Mesenchymal stem cell (in vitro differentiated cells and primary cell): ENCODE measurements around the gene ATP8A1.
"Not testable (repeated sequence)": the region's sequence is repeated elsewhere in the genome, so short reads cannot be mapped to it uniquely, and the experiment has no call there.

Experiments used
- DNase-seq: peaks from one replicate; pipeline ENCODE4 v3.0.0-alpha.2; 2013
- H2AFZ ChIP-seq: one replicate; pipeline ENCODE4 v1.6.1; 2013; ENCODE audit warnings: low read depth, mild to moderate bottlenecking, control low read depth, inconsistent platforms, low read length, moderate library complexity
- H2AK5ac ChIP-seq: 2 replicates; pipeline ENCODE4 v1.6.1; 2013; ENCODE audit warnings: low read length, moderate library complexity, mild to moderate bottlenecking, inconsistent platforms; ENCODE audit not compliant: severe bottlenecking
- H2BK120ac ChIP-seq: one replicate; pipeline ENCODE4 v1.6.1; 2013; ENCODE audit warnings: low read depth, mild to moderate bottlenecking, inconsistent platforms, low read length, moderate library complexity
- H2BK12ac ChIP-seq, 2 experiments: one replicate each; pipeline ENCODE4 v1.6.1; 2013; ENCODE audit warnings: inconsistent platforms in 2 of 2, low read length in 2 of 2, mild to moderate bottlenecking in 2 of 2, moderate library complexity in 2 of 2, control low read depth in 1 of 2
- H2BK15ac ChIP-seq: one replicate; pipeline ENCODE4 v1.6.1; 2013; ENCODE audit warnings: mild to moderate bottlenecking, low read depth, inconsistent platforms; ENCODE audit not compliant: poor library complexity, severe bottlenecking
- H2BK5ac ChIP-seq: 2 replicates; pipeline ENCODE4 v1.6.1; 2013; ENCODE audit warnings: low read depth, mild to moderate bottlenecking, low read length, control low read depth, inconsistent platforms; ENCODE audit not compliant: poor library complexity, severe bottlenecking
- H3K14ac ChIP-seq, 2 experiments: one replicate each; pipeline ENCODE4 v1.6.1; 2013; ENCODE audit warnings: inconsistent platforms in 2 of 2, low read length in 2 of 2, control low read depth in 1 of 2, mild to moderate bottlenecking in 1 of 2, moderate library complexity in 1 of 2
- H3K18ac ChIP-seq, 2 experiments: one replicate each; pipeline ENCODE4 v1.6.1; 2013; ENCODE audit warnings: inconsistent platforms in 2 of 2, low read length in 2 of 2, control low read depth in 1 of 2, low read depth in 1 of 2, mild to moderate bottlenecking in 1 of 2
- H3K23ac ChIP-seq, 2 experiments: one replicate each; pipeline ENCODE4 v1.6.1; 2013; ENCODE audit warnings: inconsistent platforms in 2 of 2, low read length in 2 of 2, mild to moderate bottlenecking in 2 of 2, moderate library complexity in 2 of 2, control low read depth in 1 of 2
- H3K27ac ChIP-seq: 2 replicates; pipeline ENCODE4 v1.5.1; 2013; ENCODE audit warnings: mild to moderate bottlenecking, moderate library complexity, low read length, control low read depth, inconsistent platforms; ENCODE audit not compliant: poor library complexity, severe bottlenecking
- H3K27me3 ChIP-seq, 2 experiments: 2 replicates each; pipeline versions ENCODE4 v1.6.1 to v1.7.0; 2013; ENCODE audit warnings: low read length in 2 of 2, mild to moderate bottlenecking in 2 of 2, moderate library complexity in 2 of 2, control low read depth in 1 of 2, inconsistent platforms in 1 of 2; ENCODE audit not compliant: control insufficient read depth in 1 of 2, insufficient read depth in 1 of 2
- H3K36me3 ChIP-seq, 2 experiments: 2 replicates each; pipeline versions ENCODE4 v1.6.1 to v1.7.0; 2013; ENCODE audit warnings: low read length in 2 of 2, control low read depth in 1 of 2, inconsistent platforms in 1 of 2, low read depth in 1 of 2, mild to moderate bottlenecking in 1 of 2; ENCODE audit not compliant: insufficient read depth in 2 of 2, control insufficient read depth in 1 of 2
- H3K4ac ChIP-seq, 2 experiments: one replicate each; pipeline ENCODE4 v1.6.1; 2013; ENCODE audit warnings: inconsistent platforms in 2 of 2, low read length in 2 of 2, mild to moderate bottlenecking in 2 of 2, moderate library complexity in 2 of 2, control low read depth in 1 of 2, low read depth in 1 of 2
- H3K4me1 ChIP-seq: 2 replicates; pipeline ENCODE4 v1.6.1; 2013; ENCODE audit warnings: low read depth, low read length, control low read depth; ENCODE audit not compliant: control insufficient read depth, insufficient read depth
- H3K4me2 ChIP-seq: 2 replicates; pipeline ENCODE4 v1.6.1; 2013; ENCODE audit warnings: low read length, mild to moderate bottlenecking, inconsistent platforms; ENCODE audit not compliant: poor library complexity, severe bottlenecking
- H3K4me3 ChIP-seq, 2 experiments: 2 replicates each; pipeline versions ENCODE4 v1.5.1 to v1.7.0; 2013; ENCODE audit warnings: low read length in 2 of 2, mild to moderate bottlenecking in 2 of 2, control low read depth in 1 of 2, low read depth in 1 of 2; ENCODE audit not compliant: insufficient read depth in 1 of 2
- H3K79me1 ChIP-seq: replicated peaks from 2 replicates; pipeline ENCODE4 v1.6.1; 2013; ENCODE audit warnings: mild to moderate bottlenecking, control low read depth, low read length, inconsistent platforms; ENCODE audit not compliant: poor library complexity, severe bottlenecking
- H3K9ac ChIP-seq: 2 replicates; pipeline ENCODE4 v1.7.0; 2013; ENCODE audit warnings: mild to moderate bottlenecking, low read length, moderate library complexity
- H3K9me3 ChIP-seq: 2 replicates; pipeline ENCODE4 v1.7.0; 2013; ENCODE audit warnings: mild to moderate bottlenecking, low read length; ENCODE audit not compliant: control insufficient read depth
- H4K8ac ChIP-seq: one replicate; pipeline ENCODE4 v1.6.1; 2013; ENCODE audit warnings: inconsistent platforms, mild to moderate bottlenecking, low read length, moderate library complexity
- H4K91ac ChIP-seq: one replicate; pipeline ENCODE4 v1.6.1; 2013; ENCODE audit warnings: mild to moderate bottlenecking, low read length, inconsistent platforms
- WGBS: methylation state at CpG from one replicate; pipeline ENCODE4 v1.1.7; 2013; ENCODE audit warnings: mixed read lengths; 5-methylcytosine and 5-hydroxymethylcytosine counted together

ATP8A1 gene

GRCh38 chr4:42487230-42487629 lies 169.7 kb downstream of the ATP8A1 start:
- Histone ChIP-seq H3K36me3 (no peaks in the 10 kb centered on the region), H3K18ac (no peak overlapping the region), H3K27ac (no peak overlapping the region), H3K9me3 (no peaks in the 10 kb centered on the region), H4K8ac (no peak overlapping the region), H2BK120ac (no peak overlapping the region), H2BK15ac (no peak overlapping the region), H2BK12ac (no peak overlapping the region), H3K14ac (no peak overlapping the region), H2AK5ac (no peak overlapping the region), H3K27me3 (peaks cover 0 to 23% of the 10 kb centered on the region in 2 experiments), H2AFZ (no peak overlapping the region), H3K4me2 (no peak overlapping the region), H3K23ac (no peak overlapping the region), H3K4me1 (peaks cover 1% of the 10 kb centered on the region), H3K9ac (no peak overlapping the region), H3K4me3 (no peak overlapping the region), H3K79me1 (no peaks in the 10 kb centered on the region), H4K91ac (no peak overlapping the region), H3K4ac (no peak overlapping the region), H2BK5ac (no peak overlapping the region)
- no peak for DNase-seq
- 75% methylated on average over 1 of the region's 1 CpG for WGBS

GRCh38 chr4:42486156-42486555 lies 170.7 kb downstream of the ATP8A1 start:
- not testable (repeated sequence) for H2BK5ac ChIP-seq, H3K27ac ChIP-seq, H3K18ac ChIP-seq, H2BK15ac ChIP-seq, H3K9me3 ChIP-seq, H3K36me3 ChIP-seq, H3K4me1 ChIP-seq, H3K4me2 ChIP-seq, H3K4ac ChIP-seq, H3K14ac ChIP-seq, H3K79me1 ChIP-seq, H2BK12ac ChIP-seq, H2BK120ac ChIP-seq, H2AK5ac ChIP-seq, H4K91ac ChIP-seq, DNase-seq, H3K4me3 ChIP-seq, H3K9ac ChIP-seq, H3K23ac ChIP-seq, H2AFZ ChIP-seq, H4K8ac ChIP-seq
- WGBS: 91% methylated on average over 4 of the region's 6 CpGs
- peaks cover 0 to 29% of the 10 kb centered on the region in 2 experiments for H3K27me3 ChIP-seq

- Histone ChIP-seq H3K18ac (no peak overlapping the region), H2BK120ac (no peak overlapping the region), H3K4me3 (no peak overlapping the region), H3K27ac (no peak overlapping the region), H3K4me2 (no peak overlapping the region), H3K9me3 (no peaks in the 10 kb centered on the region), H4K91ac (no peak overlapping the region), H3K36me3 (no peaks in the 10 kb centered on the region), H3K4ac (no peak overlapping the region), H3K23ac (no peak overlapping the region), H2BK12ac (no peak overlapping the region), H3K14ac (no peak overlapping the region), H2AK5ac (no peak overlapping the region), H3K27me3 (peaks cover 0 to 31% of the 10 kb centered on the region in 2 experiments), H4K8ac (no peak overlapping the region), H3K79me1 (no peaks in the 10 kb centered on the region), H2BK15ac (no peak overlapping the region), H3K9ac (no peak overlapping the region), H2AFZ (no peak overlapping the region), H2BK5ac (no peak overlapping the region), H3K4me1 (peaks cover 1% of the 10 kb centered on the region)
- 85% methylated on average over 2 of the region's 4 CpGs for WGBS
- no peak for DNase-seq
These were observed 172.3 kb downstream of the ATP8A1 start for GRCh38 chr4:42484630-42485029.

GRCh38 chr4:42483426-42484379 lies 173.2 kb downstream of the ATP8A1 start:
- H3K4me3 ChIP-seq: peak overlapping the region in 1 of 2 experiments; percentile 4
- no peaks in the 10 kb centered on the region for H3K36me3 ChIP-seq
- H3K14ac ChIP-seq: no peak overlapping the region
- H2AFZ ChIP-seq: no peak overlapping the region
- no peak overlapping the region for H3K4ac ChIP-seq
- H3K4me1 ChIP-seq: peaks cover 1% of the 10 kb centered on the region
- H3K79me1 ChIP-seq: no peaks in the 10 kb centered on the region
- no peak overlapping the region for H2BK120ac ChIP-seq
- DNase-seq: no peak
- H3K4me2 ChIP-seq: no peak overlapping the region
- no peak overlapping the region for H2BK15ac ChIP-seq
- H3K27ac ChIP-seq: no peak overlapping the region
- H3K27me3 ChIP-seq: peaks cover 0 to 28% of the 10 kb centered on the region in 2 experiments
- H3K9ac ChIP-seq: peak overlapping the region; percentile 8
- H2BK5ac ChIP-seq: no peak overlapping the region
- H4K91ac ChIP-seq: no peak overlapping the region
- no peak overlapping the region for H2AK5ac ChIP-seq
- H3K18ac ChIP-seq: no peak overlapping the region
- H2BK12ac ChIP-seq: no peak overlapping the region
- H3K23ac ChIP-seq: no peak overlapping the region
- WGBS: 82% methylated on average over 4 of the region's 9 CpGs
- no peak overlapping the region for H4K8ac ChIP-seq
- no peaks in the 10 kb centered on the region for H3K9me3 ChIP-seq
